K562 (cell line): Measurements from ENCODE around the gene ASXL2. TPM values are rescaled to one million over a fixed set of nuclear protein-coding genes. Genes with fewer than 3 reads are reported as not detected.

Experiments used
- ATAC-seq: fragments of 200-7000 bp; cut with Tn5 transposase; 3 replicates; pipeline ENCODE4 v1.9.1; 2020; ENCODE audit warnings: moderate library complexity
- BruUV-seq: library from RNA; stranded (reverse); fragments of 400-500 nt; replicated peaks from 2 replicates; lab custom pipeline; 2021; lab: Mats Ljungman, UMichigan
- CTCF ChIA-PET: fragments of 300-600 bp; formaldehyde crosslinking; extraction: SDS; loops from one replicate; lab custom pipeline; 2021; ENCODE audit warnings: low intra/inter-chr PET ratio; lab: Yijun Ruan, JAX
- POLR2A ChIA-PET: fragments of 300-600, 350-650 bp; sonication (Branson Sonifier 250); formaldehyde crosslinking; extraction: SDS; loops from one replicate; lab custom pipeline; 2021; ENCODE audit warnings: antibody characterized with exemption, inconsistent platforms; lab: Yijun Ruan, JAX
- DNase-seq, 4 experiments: peaks; one replicate each; pipeline versions ENCODE4 v3.0.0 to v3.0.0-alpha.2; 2011 to 2018; ENCODE audit warnings: low spot score in 3 of 4, mixed read lengths in 3 of 4; ENCODE audit errors: extremely low read depth in 1 of 4
- FAIRE-seq: peaks from 2 replicates; lab custom pipeline; 2011; peaks lifted over from hg19 to GRCh38; lab: Jason Lieb, UNC
- H2AFZ ChIP-seq: 2 replicates; pipeline ENCODE4 v1.6.0; 2011; ENCODE audit warnings: low read depth, low read length, control low read depth, inconsistent platforms
- H3K27ac ChIP-seq: fragments of 200-600 bp; 3 replicates; pipeline ENCODE4 v1.8.0; 2011; ENCODE audit warnings: low read depth, mild to moderate bottlenecking, control low read depth, inconsistent platforms, low read length, moderate library complexity, mixed read lengths; ENCODE audit errors: extremely low read depth
- H3K27me3 ChIP-seq, 2 experiments: fragments of 300-600 bp in 1 of 2; 2 replicates in 1 of 2; 3 replicates in 1 of 2; pipeline versions ENCODE4 v1.6.0 to v1.8.0; 2011; ENCODE audit warnings: inconsistent platforms in 2 of 2, low read length in 2 of 2, mild to moderate bottlenecking in 1 of 2, mixed read lengths in 1 of 2, moderate library complexity in 1 of 2; ENCODE audit not compliant: control insufficient read depth in 2 of 2, insufficient read depth in 2 of 2
- H3K36me3 ChIP-seq: fragments of 300-600 bp; 3 replicates; pipeline ENCODE4 v1.8.0; 2011; ENCODE audit warnings: mild to moderate bottlenecking, low read length, inconsistent platforms; ENCODE audit not compliant: control insufficient read depth, insufficient read depth
- H3K4me1 ChIP-seq, 2 experiments: fragments of 200-600 bp in 1 of 2; replicated peaks in 1 of 2; 2 replicates in 1 of 2; 3 replicates in 1 of 2; pipeline versions ENCODE4 v1.5.1 to v1.8.0; 2011; ENCODE audit warnings: inconsistent platforms in 2 of 2, low read length in 2 of 2, mild to moderate bottlenecking in 1 of 2, mixed read lengths in 1 of 2, moderate library complexity in 1 of 2; ENCODE audit not compliant: control insufficient read depth in 2 of 2, insufficient read depth in 2 of 2
- H3K4me2 ChIP-seq: 2 replicates; pipeline ENCODE4 v1.6.1; 2011; ENCODE audit warnings: low read length, control low read depth, inconsistent platforms, mixed read lengths; ENCODE audit not compliant: insufficient read depth
- H3K4me3 ChIP-seq: fragments of 200-600 bp; sonication (generic), shearing (Covaris generic); 2 replicates; pipeline ENCODE4 v1.5.1; 2016; ENCODE audit warnings: control low read depth, inconsistent platforms
- H3K79me2 ChIP-seq: fragments of 200-600 bp; 3 replicates; pipeline ENCODE4 v1.8.0; 2011; ENCODE audit warnings: low read length, inconsistent platforms; ENCODE audit not compliant: control insufficient read depth, insufficient read depth
- H3K9ac ChIP-seq, 2 experiments: 2 replicates each; pipeline versions ENCODE4 v1.6.0 to v1.6.1; 2011; ENCODE audit warnings: low read depth in 2 of 2, low read length in 2 of 2, control low read depth in 1 of 2, inconsistent platforms in 1 of 2, mild to moderate bottlenecking in 1 of 2, mixed read lengths in 1 of 2; ENCODE audit not compliant: insufficient read depth in 1 of 2
- H3K9me1 ChIP-seq: one replicate; pipeline ENCODE4 v1.6.0; 2011; ENCODE audit warnings: inconsistent platforms, mild to moderate bottlenecking, low read length, moderate library complexity; ENCODE audit not compliant: control insufficient read depth, insufficient read depth
- H3K9me3 ChIP-seq: replicated peaks from 2 replicates; pipeline ENCODE4 v1.5.1; 2011; ENCODE audit warnings: low read depth, low read length, inconsistent platforms; ENCODE audit not compliant: control insufficient read depth, insufficient read depth
- H4K20me1 ChIP-seq: replicated peaks from 2 replicates; pipeline ENCODE4 v1.6.1; 2011; ENCODE audit warnings: low read length, inconsistent platforms, mixed read lengths; ENCODE audit not compliant: control insufficient read depth, insufficient read depth
- HMGXB4 ChIP-seq: sonication (generic); formaldehyde crosslinking; IDR thresholded peaks from 2 replicates; pipeline ENCODE4 v1.8.1; 2023; ENCODE audit warnings: mild to moderate bottlenecking, missing genetic modification reagents
- MITF ChIP-seq: IDR thresholded peaks from 2 replicates; pipeline ENCODE4 v1.6.1; 2014; ENCODE audit warnings: antibody characterized with exemption
- NCOA6 ChIP-seq: fragments of 450-650 bp; IDR thresholded peaks from 2 replicates; pipeline ENCODE4 v1.6.1; 2017; ENCODE audit warnings: mild to moderate bottlenecking
- NKRF ChIP-seq: fragments of 450-650 bp; IDR thresholded peaks from 2 replicates; pipeline ENCODE4 v1.6.1; 2016; ENCODE audit warnings: borderline replicate concordance
- TEAD2 ChIP-seq: fragments of 450-650 bp; IDR thresholded peaks from 2 replicates; pipeline ENCODE4 v1.6.1; 2016; ENCODE audit warnings: missing genetic modification characterization, control low read depth, missing compliant biosample characterization
- ZNF277 ChIP-seq: fragments of 250-450 bp; sonication (Bioruptor Pico); IDR thresholded peaks from 2 replicates; pipeline ENCODE4 v1.8.0; 2022; ENCODE audit warnings: inconsistent platforms, mild to moderate bottlenecking, moderate library complexity, borderline replicate concordance
- WGBS: fragments of 100-300 bp; shearing (Covaris generic); methylation state at CpG from one replicate; pipeline ENCODE4 v1.1.6; 2016; ENCODE audit warnings: low coverage, mixed read lengths; ENCODE audit not compliant: insufficient coverage; ENCODE audit errors: missing lambda C conversion rate; 5-methylcytosine and 5-hydroxymethylcytosine counted together
- in situ Hi-C: fragments of 300-500 bp; cut with MboI; formaldehyde crosslinking; loops from 4 replicates; pipeline ENCODE4 v1.15.0; 2018; ENCODE audit warnings: inconsistent platforms, mixed read lengths
- intact Hi-C: fragments of 100-400 bp; cut with micrococcal nuclease; formaldehyde crosslinking; loops from 2 replicates; pipeline ENCODE4 v1.14.2; 2022
- polyA plus RNA-seq, 8 experiments: library from polyadenylated mRNA; depleted of rRNA in 4 of 8; stranded (reverse) in 5 of 8; unstranded in 3 of 8; fragments of >200 nt; fragmentation: Nextera tagmentation in 2 of 8; fragmentation: Illumina TruSeq in 1 of 8; extraction: Ambion mirVana in 2 of 8; extraction: Trizol in 1 of 8; gene quantifications; 2 replicates each; pipeline versions ENCODE4 v1.2.1 to v1.2.3, GENCODE V29; 2011 to 2014; ENCODE audit warnings: inconsistent platforms in 1 of 8, missing spikeins in 1 of 8
- total RNA-seq, 7 experiments: library from RNA; depleted of rRNA in 6 of 7; stranded (reverse); fragments of >200 nt in 6 of 7; fragmentation: Illumina TruSeq in 2 of 7; extraction: Trizol in 2 of 7; gene quantifications; 2 replicates each; pipeline versions ENCODE4 v1.2.1 to v1.2.3, GENCODE V29; 2011 to 2021; ENCODE audit warnings: low replicate concordance in 1 of 7

Gene ASXL2
- total and polyA plus RNA-seq, 9 of the 15 experiments (the other 6 are each of a cell fraction or from before 2014, with no cell fraction given): 2.2 to 25.9 (median 9.0) TPM

GRCh38 chr2:25845843-25846505, 32.3 kb downstream of the ASXL2 start (continued):
- no peak for TF ChIP-seq NKRF

- no peak overlapping the region for H2AFZ ChIP-seq
- 77% methylated on average over 1 of the region's 1 CpG for WGBS
- ChIA-PET CTCF (no interaction called here), POLR2A (interaction anchor here (0.7 kb wide), 1 partner anchor 34 kb away, joined by 4 read pairs; the partner anchor contains the start of gene ASXL2)
- H3K79me2 ChIP-seq: peaks cover 34% of the 10 kb centered on the region
- no TSS peak for BruUV-seq
- H3K9me1 ChIP-seq: no peaks in the 10 kb centered on the region
- H4K20me1 ChIP-seq: no peaks in the 10 kb centered on the region
- no peaks in the 10 kb centered on the region for H3K9me3 ChIP-seq
- no peaks in the 10 kb centered on the region for H3K27me3 ChIP-seq
- no peak overlapping the region for H3K27ac ChIP-seq
- in situ Hi-C loops (no loop called here), intact Hi-C loops (no loop called here)
- no peak for ATAC-seq
- H3K36me3 ChIP-seq: peaks cover 30% of the 10 kb centered on the region; the same call in 2 of the 3 replicates
- H3K4me3 ChIP-seq: no peak overlapping the region
- no peaks in the 10 kb centered on the region; a peak in 1 of 5 replicates for H3K4me1 ChIP-seq
- H3K9ac ChIP-seq: no peak overlapping the region
- DNase-seq: no peak
- H3K4me2 ChIP-seq: no peak overlapping the region
- FAIRE-seq: no peak
- no peak for TF ChIP-seq MITF
- no peak for TF ChIP-seq ZNF277 (CRISPR knock-in tag)
- no peak for TF ChIP-seq NCOA6
- no peak for TF ChIP-seq HMGXB4 (CRISPR knock-in tag)
- TF ChIP-seq TEAD2: no peak
Observed at GRCh38 chr2:25844089-25844488, 34.2 kb downstream of the ASXL2 start.
